ENCODE results near the gene PCA3. TPM values are rescaled to one million over a fixed set of nuclear protein-coding genes. Genes with fewer than 3 reads are reported as not detected.

Gene PCA3
- total RNA-seq, 1 experiment from 2014 or later = not detected

DNA sequence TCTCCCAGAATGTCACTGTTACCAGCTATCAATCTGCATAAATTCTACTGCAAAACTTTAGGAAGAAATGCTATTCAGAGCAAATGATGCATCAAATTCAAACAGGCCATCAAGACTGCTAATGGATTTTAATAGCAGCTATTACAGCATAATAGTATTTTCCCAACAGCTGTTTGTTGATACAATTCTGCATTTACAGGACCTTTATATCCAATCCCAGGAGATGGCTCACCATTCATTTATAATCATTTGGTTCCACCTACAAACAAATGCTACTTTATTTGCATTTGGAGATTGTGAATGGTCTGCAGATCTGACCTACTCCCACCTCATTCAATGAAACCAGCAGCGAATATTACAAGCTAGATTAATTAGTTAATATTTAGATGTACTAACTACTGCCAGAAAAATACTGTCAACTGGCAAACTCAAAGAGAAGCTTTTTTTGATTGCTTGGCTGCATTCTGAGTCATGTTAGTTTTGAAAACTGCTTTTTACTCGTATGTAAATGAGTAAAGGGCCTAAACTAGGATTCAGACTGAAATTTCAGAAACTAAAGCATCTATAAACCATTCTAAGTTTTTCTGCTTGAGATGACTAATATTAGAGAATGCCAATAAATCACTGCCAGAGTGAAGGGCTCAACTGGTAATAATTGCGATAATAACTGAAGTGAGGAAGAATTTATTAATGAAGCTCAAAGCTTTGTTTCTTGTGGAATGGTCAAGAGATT lies 7.1 kb upstream of the PCA3 start:
- no peak for DNase-seq (ENCODE audit: low spot score)

DNA sequence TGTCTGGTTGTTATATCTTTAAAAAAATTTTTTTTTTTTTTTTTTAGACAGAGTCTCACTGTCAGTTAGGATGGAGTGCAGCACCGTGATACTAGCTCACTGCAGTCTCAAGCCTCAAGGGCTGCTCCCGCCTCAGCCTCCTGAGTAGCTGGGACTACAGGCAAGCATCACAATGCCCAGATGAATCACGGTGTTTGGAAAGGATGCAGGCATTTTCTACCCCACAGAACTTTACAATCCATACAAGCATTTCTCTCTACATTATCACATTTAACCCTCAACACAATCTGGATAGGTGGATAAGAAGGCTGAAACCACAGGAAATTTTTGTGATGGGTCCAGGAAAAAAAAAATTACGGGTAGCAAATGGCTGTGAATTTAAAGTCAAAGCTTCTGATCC lies 5.8 kb upstream of the PCA3 start:
- DNase-seq (ENCODE audit: low spot score) = no peak

DNA sequence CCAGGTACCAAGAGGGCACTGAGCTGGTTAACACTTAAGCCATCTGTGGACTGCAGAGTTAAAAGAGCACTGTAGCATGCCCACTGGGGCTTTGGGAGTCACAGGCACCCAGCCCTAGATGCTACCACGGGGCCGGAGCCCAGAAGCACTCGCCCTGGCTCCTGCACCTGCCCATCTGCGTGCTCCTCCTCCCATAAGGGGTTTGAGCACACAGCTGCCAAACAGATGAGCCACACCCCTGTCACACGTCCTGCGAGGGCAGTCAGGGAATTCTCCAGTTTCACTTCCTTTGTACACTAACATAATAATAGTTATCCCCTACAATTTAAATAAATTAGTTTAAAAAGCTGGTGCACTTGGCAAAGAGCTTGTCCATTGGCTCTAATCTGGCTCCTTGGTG lies 4.5 kb upstream of the PCA3 start:
- DNase-seq (ENCODE audit: low spot score) = no peak

DNA sequence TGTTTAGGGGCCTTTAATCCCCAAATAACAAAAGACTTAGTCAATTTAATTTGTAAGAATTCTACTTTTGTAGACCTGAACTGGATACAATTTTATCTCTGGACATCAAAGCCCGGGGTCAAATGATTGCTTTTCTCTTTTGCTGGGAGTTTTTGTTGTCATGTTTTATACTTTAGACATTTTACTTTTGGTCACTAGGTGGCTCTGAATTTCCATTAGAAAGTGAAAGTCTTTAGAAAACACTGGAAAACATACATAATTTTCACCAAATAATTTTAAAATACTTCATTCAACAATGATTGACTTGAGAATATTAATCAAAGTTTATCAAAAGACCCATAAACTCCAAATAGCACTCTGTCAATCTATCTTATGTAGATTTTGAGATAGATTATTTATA lies 2.8 kb upstream of the PCA3 start:
- DNase-seq (ENCODE audit: low spot score) = no peak

DNA sequence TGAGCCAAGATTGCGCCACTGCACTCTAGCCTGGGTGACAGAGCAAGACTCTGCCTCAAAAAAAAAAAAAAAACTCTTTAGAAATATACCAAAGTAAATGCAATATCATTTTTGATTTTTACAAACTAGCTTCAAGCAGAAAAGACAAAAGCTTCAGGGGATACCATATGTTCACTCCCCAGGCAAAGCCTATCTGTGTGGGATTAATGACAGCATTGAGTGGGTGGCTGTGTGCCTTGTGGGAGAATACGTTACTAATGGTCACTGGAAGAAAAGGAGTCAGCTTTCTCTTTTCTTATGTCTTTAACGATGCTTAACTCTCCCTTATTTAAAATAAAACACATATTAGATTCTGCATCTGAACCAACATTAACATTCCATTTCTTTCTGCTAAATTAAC lies 1.9 kb downstream of the PCA3 start:
- DNase-seq (ENCODE audit: low spot score) = no peak

DNA sequence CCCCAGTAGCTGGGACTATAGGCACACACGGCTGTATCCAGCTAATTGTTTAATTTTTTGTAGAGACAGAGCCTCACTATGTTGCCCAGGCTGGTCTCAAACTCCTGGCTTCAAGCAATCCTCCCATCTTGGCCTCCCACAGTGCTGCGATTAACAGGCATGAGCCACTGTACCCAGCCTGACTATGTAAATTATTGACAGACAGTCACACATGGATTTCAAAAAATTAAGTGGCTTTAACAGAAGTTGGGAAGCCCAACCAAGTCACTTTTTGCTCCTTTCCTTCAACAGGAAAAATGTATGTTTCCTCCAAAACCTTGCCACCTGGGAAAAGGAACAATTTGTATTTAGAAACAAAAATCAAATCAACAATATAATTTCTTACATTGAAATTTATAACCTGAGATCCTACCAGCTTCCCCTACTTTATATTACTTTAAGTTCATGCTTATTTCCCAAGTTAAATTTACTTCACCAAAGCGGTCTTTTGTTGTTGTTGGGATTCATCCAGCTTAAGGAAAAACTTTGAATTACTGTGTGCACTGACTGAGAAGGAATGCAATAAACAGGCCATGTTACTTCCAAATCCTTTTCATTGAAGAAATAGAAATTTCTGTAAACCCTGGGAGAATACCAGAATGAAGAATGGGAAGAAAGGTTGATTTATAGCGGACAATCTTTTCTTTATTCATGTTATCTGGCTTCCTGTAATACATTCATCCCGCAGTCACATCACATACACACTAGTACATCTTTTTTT lies 8.6 kb downstream of the PCA3 start:
- no peak for DNase-seq (ENCODE audit: low spot score)

DNA sequence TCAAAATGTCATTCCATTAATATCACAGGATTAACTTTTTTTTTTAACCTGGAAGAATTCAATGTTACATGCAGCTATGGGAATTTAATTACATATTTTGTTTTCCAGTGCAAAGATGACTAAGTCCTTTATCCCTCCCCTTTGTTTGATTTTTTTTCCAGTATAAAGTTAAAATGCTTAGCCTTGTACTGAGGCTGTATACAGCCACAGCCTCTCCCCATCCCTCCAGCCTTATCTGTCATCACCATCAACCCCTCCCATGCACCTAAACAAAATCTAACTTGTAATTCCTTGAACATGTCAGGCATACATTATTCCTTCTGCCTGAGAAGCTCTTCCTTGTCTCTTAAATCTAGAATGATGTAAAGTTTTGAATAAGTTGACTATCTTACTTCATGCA lies 20.6 kb downstream of the PCA3 start:
- DNase-seq (ENCODE audit: low spot score) = no peak

DNA sequence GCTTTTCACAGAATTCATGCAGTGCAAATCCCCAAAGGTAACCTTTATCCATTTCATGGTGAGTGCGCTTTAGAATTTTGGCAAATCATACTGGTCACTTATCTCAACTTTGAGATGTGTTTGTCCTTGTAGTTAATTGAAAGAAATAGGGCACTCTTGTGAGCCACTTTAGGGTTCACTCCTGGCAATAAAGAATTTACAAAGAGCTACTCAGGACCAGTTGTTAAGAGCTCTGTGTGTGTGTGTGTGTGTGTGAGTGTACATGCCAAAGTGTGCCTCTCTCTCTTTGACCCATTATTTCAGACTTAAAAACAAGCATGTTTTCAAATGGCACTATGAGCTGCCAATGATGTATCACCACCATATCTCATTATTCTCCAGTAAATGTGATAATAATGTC lies 21.3 kb downstream of the PCA3 start:
- DNase-seq (ENCODE audit: low spot score) = no peak

DNA sequence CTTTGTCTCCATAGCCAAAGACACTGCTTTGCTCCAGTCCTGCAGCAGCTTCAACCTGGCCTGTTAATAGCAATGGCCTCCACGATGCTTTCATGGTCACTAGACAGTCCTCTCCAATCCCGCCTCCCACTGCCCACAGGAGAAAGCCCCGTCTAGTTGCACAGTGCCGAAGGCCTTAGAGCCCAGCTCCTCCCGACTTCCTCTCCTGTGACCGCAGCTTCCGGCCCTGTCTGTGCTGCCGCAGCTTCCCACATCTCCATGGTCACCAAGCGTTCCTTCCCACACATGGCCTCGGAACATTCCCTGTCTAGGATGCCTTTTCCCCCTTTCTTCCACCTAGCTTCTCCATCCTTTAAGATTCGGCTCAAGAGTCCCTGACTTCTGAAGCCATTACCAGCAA lies 23.4 kb downstream of the PCA3 start:
- no peak for DNase-seq (ENCODE audit: low spot score)

DNA sequence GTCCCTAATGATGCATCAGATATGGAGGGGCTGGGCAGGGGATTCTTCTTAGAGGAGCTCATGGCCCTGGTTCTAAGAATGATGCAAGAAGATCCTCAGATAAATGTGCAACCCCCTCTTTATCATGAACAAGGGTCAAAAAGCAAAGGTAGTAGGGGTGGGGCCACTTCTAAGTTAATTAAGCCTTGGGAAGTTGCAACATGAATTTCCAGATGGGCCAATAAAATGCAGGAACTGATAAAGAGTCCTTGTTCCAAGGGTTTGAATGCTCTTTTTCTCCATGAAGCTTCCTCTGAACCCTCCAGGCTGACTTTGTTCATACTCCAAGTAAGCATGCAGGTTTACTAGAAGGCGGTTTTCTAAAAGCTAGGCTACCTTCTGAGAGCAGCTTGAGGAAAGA lies 25.6 kb downstream of the PCA3 start:
- DNase-seq (ENCODE audit: low spot score) = no peak

DNA sequence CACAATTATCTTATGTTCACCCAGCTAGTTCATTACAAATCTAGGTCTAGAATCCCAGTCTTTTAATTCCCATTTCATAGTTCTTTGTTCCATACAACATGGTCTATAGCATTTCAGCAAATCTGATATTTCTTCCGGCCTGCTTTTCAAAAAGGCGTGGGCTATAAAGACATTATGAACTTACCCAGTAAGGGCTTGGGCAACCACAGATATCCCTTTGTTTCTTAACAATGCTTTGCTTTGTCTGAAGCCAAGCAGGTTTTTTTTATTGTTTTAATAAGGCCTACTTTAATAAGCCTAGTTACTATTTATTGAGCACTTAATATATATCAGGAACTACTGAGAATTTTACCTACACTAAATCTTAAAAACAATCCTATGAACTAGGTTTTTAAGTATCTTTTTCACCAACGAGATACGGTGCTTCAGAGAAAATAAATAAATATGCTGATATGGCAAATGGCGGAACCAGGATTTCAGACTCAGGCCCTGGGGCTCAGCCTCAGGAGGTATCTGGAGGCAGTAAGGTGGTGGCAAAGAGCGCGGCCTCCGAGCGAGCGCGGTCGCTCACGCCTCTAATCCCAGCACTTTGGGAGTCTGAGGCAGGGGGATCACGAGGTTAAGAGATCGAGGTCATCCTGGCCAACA lies 29.7 kb downstream of the PCA3 start:
- DNase-seq (ENCODE audit: low spot score) = no peak

DNA sequence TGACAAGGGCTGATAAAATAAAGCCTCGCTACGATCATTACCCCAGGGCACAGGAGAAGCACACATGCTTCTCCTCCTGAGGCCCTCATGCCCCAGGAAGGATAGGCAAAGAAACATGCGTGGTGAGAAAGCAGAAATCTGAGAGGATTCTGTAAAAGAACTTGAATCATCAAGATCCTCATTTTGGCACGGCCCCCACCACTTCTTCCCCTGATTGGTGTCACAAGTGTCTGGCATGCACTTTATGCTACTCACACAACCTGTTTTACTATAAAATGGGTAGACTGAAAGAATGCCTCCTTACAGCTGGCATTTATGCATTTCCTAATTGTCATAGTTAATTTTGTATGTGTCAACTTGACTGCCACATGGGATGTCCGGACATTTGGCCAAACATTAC lies 32.1 kb downstream of the PCA3 start:
- DNase-seq (ENCODE audit: low spot score) = no peak

DNA sequence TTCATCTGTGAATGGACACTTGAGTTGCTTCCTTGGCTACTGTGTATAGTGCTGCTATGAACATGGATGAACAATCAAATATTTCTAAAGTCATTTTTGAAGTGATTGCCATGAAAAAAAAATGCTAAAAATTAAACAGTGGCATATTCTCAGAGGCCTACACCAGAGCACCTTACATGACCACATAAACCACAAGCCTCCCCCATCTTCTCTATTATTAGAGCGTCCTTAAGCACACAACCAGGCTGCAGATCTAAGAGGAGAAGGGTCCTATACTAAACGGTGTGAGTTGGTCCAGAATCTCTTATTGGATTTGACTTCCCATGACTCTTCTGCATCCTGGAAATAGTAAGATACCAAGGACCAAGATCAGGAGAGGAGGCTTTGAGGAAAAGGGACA lies 34.3 kb downstream of the PCA3 start:
- no peak for DNase-seq (ENCODE audit: low spot score)

DNA sequence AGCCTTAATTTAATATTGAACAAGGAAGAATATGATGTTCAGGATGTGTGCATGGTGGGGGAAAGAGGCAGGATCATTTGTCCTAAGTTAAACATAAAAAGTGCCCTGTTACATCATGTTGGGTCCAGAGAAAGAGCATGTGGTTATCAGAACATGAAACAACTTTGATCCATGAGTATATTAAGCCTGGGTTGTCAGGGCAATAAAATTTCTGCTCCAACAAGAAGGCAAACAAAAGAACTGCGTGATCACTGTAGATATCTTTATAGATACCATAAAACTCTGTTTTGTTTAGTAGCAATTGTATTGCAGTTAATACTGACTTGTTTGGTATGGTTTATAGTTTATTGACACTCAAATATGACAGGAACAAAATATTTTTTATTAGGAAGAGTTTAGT lies 35.2 kb downstream of the PCA3 start:
- DNase-seq (ENCODE audit: low spot score) = no peak

DNA sequence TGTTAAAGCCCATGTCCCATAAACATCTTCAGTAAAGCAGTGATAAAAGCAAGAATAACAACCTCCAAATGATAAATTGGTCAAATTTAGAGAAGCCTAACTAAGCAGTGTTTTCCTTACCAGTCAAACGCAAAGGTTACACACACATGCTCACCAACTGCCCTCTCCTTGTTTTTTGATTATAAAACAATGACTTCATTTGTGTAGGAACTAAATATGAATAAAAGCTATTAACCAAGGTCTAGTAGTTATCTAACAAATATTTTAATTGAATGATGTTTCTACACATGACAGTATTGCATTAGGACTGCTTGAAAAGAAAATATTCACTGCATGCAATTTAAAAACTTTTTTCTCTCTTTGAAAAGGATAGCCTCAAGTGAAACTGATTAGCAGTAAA lies 36.7 kb downstream of the PCA3 start:
- no peak for DNase-seq (ENCODE audit: low spot score)

DNA sequence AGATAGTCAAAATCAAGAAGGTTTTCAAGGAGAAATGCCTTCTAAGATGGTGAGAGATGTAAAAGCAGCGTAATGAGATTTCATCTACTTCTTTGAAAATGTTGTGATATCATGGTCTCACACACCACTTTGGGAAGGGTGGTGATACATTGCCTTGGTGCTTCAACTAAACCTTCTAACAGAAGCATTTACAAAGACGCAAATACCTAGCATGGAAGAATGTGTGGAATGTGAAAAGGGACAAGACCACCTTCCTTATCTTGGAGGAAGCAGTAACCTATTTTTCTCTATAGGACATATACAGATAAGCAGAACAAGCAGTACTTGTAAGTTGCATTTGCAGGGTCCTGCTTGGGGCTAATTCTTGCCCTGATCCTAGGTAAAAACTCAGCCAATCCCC lies 38.8 kb downstream of the PCA3 start:
- no peak for DNase-seq (ENCODE audit: low spot score)

DNA sequence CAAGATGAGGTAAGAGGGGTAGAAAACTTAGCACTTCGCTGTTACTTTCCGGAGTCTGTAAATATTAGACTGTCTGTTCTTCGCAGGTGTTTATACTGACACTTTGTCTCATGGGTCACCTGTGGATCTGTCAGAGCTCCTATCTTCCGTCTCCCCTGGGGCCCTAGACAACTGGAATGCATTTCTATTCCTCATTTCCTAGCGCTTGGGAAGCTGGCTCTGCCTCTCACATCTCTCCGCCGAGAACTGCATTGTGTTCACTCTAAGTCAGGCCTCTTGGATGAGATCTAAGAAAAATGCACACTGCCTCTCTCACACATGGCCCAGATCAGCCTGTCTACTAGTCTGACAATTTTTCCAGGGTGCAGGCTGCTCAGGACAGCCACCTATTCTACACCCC lies 39.5 kb downstream of the PCA3 start:
- no peak for DNase-seq (ENCODE audit: low spot score)

DNA sequence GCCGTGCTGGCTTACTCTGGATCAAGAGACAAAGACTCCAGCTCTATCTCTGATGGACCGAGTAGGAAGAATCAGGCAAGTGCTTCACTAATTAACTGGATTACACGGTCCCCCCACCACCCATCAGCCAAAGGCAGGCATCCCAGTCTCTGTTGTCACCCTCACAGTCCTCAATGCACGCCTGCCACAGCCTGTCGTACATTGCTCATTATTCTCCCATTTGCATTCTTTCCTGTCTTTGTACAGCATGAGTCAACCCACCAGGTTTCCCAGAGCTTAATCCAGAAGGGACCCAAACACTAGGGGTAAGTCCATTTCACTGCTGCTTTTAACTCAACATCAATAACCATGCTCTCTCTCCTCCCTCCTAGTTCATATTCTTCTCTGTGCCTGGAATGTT lies 44.4 kb downstream of the PCA3 start:
- no peak for DNase-seq (ENCODE audit: low spot score)

DNA sequence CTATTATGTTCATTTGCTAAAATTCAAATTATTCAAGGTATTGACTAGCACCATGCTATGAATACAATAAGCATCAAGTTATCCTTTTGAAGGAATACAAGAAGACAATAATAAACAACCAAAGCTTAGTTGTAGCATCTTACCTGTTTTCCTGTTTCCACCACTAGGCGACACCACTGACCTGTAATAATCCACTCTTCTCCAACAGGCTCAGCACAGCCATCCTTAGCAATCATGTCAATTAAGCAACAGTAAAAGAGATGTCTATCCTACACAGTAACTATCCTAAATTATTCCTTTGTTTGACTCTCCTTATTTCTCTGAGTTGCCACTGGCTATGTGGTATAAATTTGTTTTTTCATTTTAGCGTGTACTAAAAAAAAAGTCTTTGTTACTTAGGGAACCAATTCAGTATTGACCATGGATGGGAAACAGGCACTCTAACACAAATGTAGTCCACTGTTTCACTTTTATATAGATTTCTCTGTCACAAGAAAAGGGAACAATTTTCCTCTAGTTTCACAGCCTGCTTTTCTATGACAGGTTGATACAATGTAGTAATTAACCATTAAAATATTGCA lies 46.2 kb downstream of the PCA3 start:
- peak; percentile 68 for DNase-seq (ENCODE audit: low spot score)

DNA sequence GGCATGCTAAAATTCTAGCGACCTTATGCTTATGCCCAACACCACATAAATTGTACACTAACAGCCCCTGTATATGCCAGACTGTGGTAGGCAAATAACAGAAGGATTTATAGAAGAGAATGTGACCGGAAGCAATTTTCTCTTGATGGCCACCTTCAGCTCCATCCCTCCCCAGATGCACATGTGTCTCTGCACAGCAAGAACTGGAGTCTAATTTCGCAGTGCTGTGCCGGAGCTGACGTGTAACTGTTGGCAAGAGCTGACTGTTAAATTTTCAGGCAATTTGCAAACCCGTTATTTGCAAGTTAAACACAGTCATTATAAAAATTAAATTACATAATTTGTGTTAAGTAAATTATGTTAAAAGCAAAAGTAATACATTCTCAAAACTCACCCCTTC lies 48.4 kb downstream of the PCA3 start:
- no peak for DNase-seq (ENCODE audit: low spot score)

DNA sequence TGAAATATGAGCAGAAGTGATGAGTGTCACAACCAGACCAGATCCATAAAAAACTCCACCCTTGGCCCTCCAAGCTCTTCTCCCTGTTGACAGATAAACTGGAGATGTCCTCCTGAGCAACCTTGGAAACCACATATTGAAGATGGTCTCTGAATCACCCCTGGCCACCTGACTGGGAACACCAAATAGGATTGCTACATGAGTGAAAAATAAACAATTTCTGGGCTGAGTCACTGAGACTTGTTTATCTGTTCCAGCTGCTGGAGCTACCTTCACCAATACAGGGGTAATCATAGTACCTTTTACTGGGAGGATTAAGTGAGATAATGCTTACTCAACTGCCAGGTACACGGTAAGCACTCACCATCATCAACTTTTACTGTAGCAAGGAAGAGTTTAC lies 53.3 kb downstream of the PCA3 start:
- peak; percentile 87 for DNase-seq (ENCODE audit: low spot score)

DNA sequence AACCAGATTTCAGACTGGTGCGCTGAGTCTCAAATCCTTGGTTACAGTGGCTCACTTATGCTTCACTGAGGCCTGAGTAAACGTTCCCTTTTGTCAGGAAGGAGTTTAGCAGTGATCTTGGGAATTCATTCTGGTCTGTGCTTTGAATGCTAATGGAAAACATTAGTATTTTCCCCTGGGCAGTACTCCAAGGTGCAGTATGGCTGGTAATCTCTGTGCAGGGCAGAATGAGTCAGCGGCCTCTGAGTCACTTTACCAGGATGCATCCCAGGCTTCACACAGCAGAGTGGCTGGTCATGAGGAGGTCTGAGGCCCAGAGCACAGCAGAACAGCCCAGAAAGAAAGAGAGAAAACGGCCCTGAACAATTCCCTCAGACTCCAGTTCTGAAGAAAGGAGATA lies 54.0 kb downstream of the PCA3 start:
- DNase-seq (ENCODE audit: low spot score) = peak; percentile 96

DNA sequence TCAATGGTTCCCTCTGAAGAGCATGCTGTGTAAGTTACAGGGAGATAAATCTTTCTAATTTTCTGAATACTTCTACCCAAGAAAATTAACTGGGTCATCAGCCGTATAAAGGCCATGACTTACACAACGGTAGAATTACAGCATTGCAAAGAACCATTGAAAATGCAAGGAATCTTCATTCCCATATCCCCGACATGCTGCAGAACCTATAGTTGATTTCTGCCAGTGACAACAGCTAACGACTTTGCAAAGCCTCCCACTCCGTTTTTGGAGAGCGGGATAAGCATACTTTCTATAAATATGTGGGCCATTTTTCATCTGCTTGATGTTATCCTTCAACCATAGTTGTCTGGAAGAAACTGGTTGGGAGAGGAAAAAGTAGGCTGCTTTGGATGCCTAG lies 56.2 kb downstream of the PCA3 start:
- DNase-seq (ENCODE audit: low spot score) = no peak
